22Rv1 (cell line): ENCODE data around the gene NFIX.

Experiments
- H3K27ac ChIP-seq: fragments of 450-650 bp; 2 replicates; pipeline ENCODE4 v1.5.1; 2017
- CTCF ChIP-seq: fragments of 450-650 bp; IDR thresholded peaks from 2 replicates; pipeline ENCODE4 v1.5.1; 2017; ENCODE audit warnings: mild to moderate bottlenecking
- ZFX ChIP-seq: fragments of 450-650 bp; IDR thresholded peaks from 2 replicates; pipeline ENCODE4 v1.6.1; 2017; ENCODE audit warnings: antibody characterized with exemption, borderline replicate concordance

The NFIX gene

GRCh38 chr19:13025819-13026456 lies 30.7 kb downstream of the NFIX start:
- TF ChIP-seq CTCF, result no peak
- H3K27ac ChIP-seq, result peak overlapping the region; percentile 99

GRCh38 chr19:13026462-13027370 lies 31.4 kb downstream of the NFIX start:
- peak overlapping the region; percentile 99 for H3K27ac ChIP-seq
- TF ChIP-seq ZFX (no peak), CTCF (no peak)

GRCh38 chr19:13027557-13027956 lies 32.3 kb downstream of the NFIX start:
- H3K27ac ChIP-seq, result peak overlapping the region; percentile 99
- TF ChIP-seq CTCF (no peak), ZFX (no peak)

GRCh38 chr19:13028027-13028426 lies 32.8 kb downstream of the NFIX start:
- H3K27ac ChIP-seq, result peak overlapping the region; percentile 99

GRCh38 chr19:13029301-13029880 lies 34.1 kb downstream of the NFIX start:
- no peak for TF ChIP-seq CTCF
- TF ChIP-seq ZFX, result no peak
- H3K27ac ChIP-seq, result peak overlapping the region; percentile 99

More at GRCh38 chr19:13028027-13028426, 32.8 kb downstream of the NFIX start:
- no peak for TF ChIP-seq CTCF
- TF ChIP-seq ZFX, result no peak

- TF ChIP-seq CTCF, result peak; percentile 82
- no peak for TF ChIP-seq ZFX
- peak overlapping the region; percentile 99 for H3K27ac ChIP-seq
Measured at GRCh38 chr19:13029893-13030292, 34.6 kb downstream of the NFIX start.
